ENCODE results near the gene RLIM.
"Not testable (repeated sequence)": the region's sequence is repeated elsewhere in the genome, so short reads cannot be mapped to it uniquely, and the experiment has no call there.

RLIM gene, protein sequence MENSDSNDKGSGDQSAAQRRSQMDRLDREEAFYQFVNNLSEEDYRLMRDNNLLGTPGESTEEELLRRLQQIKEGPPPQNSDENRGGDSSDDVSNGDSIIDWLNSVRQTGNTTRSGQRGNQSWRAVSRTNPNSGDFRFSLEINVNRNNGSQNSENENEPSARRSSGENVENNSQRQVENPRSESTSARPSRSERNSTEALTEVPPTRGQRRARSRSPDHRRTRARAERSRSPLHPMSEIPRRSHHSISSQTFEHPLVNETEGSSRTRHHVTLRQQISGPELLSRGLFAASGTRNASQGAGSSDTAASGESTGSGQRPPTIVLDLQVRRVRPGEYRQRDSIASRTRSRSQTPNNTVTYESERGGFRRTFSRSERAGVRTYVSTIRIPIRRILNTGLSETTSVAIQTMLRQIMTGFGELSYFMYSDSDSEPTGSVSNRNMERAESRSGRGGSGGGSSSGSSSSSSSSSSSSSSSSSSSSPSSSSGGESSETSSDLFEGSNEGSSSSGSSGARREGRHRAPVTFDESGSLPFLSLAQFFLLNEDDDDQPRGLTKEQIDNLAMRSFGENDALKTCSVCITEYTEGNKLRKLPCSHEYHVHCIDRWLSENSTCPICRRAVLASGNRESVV

DNA sequence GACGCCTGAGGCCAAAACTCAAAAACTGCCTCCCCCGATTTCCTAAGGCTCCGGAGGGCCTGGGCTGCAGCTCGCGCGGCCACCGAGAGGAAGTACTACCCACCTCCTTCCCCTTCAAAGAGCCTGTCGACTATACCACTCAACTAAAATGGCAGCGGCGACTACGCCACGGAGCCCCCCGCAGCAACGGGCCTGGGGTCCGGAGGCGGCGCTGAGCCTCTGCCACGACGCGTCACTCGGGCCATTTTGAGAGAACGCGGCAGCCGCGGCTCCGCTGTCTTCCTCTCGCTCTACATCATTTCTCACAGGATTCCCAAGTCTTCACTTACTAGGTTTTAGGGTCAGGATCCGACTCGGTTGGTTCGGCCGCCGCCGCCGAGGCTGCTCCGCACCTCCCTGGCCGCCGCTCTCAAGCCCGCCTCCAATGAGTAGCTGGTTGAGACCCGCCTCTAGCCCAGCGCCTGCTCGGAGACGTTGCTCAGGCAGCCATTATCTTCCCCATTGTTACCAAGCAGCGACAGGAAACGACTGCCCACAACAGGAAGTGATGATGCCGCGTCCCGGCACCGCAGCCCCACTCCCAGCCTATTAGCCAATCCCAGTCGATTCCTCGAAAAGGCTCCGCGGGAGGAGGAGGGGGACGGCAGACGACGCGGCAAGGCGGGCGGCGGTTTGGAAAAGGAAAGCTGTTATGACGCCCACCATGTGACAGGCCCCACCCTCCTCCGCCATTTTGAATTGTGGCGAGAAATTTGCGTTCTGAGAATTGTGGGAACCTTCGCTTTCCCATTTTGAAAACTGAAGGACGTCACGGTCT lies at the start of gene RLIM:
Gene RLIM (minus strand): TSS at position 532 of the 817 bp plus-strand sequence. CDS start 18,647 bp downstream, outside the sequence.
- DNase-seq, result peak; percentile 96

DNA sequence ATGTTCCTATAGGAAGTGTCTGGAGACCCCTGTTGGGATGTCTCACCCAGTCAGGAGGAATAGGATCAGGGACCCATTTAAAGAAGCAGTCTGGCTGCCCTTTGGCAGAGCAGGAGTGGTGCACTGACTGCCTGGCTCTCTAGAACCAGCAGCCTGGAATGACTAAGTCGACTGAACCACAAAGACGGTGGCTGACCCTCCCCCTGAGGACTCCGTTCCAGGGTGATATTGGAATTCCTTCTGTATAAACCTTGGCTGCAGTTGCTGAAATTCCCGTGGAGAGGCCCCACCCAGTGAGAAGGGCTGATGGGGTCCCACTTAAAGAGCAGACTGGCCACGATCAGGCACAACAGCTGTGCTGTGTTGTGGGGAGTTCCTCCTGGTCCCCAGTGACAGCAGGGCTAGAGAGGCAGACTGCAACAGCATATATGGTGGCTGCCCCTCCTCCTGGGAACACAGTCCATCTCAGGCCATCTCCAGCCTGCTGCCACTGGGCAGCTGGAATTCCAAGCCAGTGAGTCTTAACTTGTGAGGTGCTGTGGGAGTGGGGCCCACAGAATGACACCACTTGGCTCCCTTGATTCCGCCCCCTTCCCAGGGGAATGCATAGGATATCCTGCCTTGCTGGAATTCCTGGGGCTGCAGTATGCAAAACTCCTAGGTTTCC lies 41.8 kb upstream of the RLIM start:
- DNase-seq, result peak; percentile 2

DNA sequence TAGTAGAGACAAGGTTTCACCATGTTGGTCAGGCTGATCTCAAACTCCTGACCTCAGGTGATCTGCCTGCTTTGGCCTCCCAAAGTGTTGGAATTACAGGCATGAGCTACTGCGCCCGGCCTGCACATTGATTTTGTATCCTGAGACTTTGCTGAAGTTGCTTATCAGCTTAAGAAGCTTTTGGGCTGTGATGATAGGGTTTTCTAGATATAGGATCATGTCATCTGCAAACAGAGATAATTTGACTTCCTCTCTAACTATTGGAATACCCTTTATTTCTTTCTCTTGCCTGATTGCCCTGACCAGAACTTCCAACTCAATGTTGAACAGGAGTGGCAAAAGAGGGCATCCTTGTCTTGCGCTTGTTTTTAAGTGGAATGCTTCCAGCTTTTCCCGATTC lies 40.5 kb upstream of the RLIM start:
- not testable (repeated sequence) for DNase-seq

DNA sequence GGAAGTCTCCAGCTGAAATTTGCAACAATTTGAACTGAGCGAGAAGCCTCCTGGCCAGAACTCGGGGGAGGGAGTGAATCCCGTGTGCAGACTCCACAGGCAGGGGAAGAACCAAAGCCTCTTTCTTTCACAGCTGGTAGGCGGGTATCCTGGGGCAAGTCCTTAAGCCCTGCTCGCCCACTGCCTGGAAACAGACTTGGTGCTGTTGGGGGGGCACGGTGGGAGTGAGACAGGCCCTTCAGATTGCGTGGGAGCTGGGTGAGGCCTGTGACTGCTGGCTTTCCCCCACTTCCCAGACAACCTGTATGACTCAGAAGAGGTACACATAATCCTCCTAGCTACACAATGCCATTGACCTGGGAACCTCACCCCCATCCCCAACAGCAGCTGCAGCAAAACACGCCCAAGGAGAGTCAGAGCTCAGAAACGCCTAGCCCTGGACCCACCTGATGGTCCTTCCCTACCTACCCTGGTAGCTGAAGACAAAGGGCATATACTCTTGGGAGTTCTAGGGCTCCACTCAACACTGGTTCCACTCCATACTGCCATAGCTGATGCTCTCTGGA lies 22.4 kb upstream of the RLIM start:
- no peak for DNase-seq

DNA sequence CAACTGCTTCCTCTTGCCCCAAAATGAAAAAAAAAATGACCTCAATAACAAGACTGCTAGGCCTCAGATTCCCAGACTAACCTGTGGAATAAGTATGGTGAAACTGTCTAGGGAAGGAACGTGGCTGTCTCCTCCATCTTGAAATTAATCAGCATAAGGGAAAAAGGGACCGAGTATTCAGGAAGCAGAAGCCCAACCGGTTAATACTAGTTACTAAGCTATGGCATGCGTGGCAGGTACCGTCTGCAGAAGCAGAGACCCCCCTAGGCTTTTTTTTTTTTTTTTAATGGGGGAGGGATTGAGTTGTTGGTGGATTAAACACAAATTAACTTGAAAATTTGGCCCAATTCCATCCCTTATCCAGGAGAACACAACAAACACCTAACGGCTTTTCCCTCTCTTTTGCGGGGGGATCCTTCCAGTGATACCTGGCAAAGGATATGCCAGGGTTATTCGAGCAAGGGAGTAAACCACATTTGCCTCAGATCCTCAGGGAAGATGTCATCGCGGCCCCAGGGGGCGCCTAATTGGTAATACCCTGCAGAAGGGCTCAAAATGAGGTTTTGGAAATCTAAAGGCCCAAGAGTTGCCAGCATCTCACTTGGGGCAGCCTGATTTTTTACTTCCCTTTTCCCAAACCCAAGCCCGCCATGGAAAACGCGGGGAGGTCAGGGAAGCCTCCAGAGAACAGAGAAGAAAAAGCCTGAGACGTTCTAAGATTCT lies 893 bp downstream of the RLIM start:
- peak; percentile 38 for DNase-seq

DNA sequence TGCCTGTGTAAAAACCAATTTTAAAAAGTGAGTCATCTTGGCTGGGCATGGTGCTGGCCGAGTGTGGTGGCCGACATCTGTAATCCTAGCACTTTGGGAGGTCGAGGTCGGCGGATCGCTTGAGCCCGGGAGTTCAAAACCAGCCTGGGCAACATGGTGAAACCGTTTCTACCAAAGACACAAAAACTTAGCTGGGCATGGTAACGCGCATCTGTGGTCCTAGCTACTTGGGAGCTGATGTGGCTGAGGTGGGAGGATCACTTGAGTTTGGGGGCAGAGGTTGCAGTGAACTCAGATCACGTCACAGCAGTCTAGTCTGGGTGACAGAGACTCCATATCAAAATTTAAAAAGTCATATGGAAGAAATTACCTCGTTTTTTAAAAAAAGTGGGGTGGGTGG lies 7.6 kb downstream of the RLIM start:
- no peak for DNase-seq

DNA sequence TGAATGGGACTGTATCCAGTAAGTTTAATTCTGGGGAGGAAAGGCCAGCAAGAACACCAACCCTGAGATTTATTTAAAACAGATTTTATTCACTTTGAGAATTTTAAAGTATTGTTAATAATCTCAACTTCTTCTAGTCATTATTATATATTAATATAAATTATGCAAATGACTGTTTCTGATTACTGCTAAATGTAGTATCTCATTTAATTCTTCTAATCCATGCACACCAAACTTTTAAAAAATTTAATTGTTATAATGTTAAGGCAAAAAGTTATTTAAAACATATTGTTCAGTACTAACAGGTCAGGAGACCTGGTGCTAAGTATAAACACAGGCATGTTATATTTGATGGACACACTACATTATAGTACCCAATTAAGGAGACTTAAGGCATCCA lies 8.1 kb downstream of the RLIM start:
- DNase-seq, result no peak

DNA sequence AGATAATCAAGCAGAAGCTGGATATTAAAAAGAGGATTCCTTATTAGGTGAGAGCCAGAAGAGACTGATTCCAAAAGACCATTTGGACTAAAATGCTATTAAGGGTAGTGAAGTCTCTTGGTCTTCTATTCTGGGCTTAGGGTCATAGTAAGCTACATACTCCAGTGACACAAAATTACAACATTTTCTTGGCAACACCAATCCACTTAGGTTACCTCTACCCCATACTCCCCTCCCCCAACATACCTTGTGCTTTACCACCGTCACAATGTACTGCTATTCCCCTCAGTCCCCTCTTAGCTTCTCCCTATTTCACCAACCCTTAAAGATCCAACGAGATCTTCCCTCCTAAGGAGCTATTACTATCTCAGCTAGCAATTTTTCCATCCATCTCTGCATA lies 11.4 kb downstream of the RLIM start:
- DNase-seq, result no peak

DNA sequence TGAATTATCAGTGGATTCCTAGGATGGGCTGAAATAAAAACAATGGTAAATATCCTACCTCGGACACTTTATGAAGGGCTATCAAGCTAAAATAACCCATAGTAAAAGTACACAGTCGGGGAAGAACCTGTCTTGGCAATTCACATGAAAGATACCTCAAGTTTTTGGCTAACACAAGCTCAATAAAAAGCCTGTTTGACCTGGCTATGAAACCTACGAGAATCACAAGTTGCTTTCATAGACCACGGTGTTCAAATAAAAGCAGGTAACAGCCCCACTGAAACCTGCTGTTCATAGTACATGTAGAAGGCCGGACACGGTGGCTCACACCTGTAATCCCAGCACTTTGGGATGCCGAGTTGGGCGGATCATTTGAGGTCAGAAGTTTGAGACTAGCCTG lies 12.3 kb downstream of the RLIM start:
- no peak for DNase-seq

DNA sequence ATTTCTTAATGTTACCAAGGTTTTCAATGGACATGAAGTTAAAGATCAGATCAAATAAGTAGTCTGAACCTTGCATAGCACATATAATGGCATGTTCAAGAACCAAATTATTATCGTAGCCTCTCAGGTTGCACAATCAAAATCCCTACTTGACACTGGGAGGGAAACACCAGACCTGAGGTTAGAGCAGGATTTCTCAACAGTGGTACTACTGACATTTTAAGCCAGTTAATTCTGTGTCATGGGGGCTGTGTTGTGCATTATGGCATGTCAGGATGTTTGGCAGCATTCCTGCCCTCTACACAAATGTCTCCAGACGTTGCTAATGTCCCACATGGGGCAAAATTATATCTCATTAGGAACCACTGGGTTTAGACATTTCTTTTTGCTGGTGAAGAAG lies 20.8 kb downstream of the RLIM start:
- peak; percentile 1 for DNase-seq

DNA sequence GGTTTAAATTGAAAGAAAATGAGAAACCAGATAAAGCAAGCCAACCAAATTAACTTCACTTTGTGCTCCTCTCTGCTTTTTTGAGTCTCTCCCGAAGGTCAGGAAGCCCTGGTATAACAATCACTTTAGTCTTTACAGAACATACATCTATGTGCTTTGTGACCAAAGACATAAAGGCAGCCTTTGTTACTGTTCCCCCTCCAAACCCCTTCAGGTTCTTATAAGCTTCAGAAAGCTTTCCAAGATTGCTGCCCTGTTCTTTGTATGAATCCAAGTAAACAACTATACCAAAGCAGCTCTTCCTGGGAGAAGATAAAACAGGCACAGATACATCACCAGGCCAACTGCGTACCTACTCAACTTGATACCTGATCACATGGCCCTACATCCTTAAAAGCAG lies 28.7 kb downstream of the RLIM start:
- DNase-seq, result no peak

DNA sequence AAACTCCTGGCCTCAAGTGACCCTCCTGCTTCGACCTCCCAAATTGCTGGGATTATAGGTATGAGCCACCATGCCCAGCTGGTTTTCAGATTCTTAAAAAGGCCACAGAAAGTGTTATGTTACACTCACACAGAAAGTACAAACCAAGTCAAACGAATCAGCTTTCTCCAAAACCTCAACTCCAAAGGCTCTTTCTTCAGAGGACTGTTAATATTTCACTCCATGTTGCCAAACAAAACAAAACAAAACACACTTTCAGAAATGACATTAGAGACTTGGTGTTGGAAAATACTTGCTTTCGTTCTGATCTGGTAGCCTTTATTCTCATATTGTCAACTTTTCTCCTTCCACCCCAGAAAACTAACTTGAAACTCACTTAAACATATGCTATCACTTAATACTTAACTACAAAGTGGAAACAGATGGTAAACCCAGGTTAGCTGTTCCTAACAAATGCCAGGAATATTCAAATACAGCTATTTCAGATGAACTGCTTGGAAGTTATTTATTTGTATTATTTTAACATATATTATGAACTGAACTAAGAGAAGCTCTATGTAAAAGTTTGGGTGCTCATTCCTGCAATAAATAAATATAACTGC lies 34.7 kb downstream of the RLIM start:
- DNase-seq, result peak; percentile 17

DNA sequence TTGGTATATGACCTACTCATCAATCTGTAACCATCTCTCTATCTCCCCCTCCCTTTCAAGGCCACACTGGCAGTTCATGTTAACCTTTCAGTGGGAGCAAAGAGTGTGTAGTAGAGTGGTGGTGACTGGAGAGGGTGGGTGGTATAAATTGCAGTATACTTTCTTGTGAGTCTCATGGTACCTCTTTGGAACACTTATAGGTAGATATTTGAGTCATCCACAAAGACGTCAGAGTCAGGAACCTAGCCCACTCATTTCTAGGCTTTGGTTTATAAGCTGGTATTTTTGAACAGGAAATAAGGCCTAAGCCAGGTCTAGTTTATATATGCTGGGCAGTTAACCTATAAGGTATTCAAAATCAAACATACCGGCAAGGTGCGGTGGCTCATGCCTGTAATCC lies 36.3 kb downstream of the RLIM start:
- DNase-seq, result no peak

DNA sequence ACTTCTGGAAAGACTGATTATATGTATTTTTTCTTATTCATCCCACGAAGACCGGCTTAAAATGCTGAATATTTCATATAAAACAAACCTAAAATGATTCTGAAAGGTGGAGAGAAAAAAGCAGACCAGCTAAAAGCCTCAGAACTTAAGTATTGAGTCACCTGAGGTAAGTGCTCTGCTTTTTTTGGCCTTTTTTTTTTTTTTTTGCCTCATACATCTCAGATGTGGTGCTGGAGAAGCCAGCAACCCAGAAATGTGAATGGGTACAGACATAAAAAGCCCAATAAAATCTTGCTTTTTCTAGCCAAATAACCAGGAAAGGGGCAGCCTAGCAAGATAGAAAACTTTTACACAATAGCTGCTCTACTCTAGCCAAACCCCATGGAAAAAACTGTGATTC lies 57.0 kb downstream of the RLIM start:
- no peak for DNase-seq

DNA sequence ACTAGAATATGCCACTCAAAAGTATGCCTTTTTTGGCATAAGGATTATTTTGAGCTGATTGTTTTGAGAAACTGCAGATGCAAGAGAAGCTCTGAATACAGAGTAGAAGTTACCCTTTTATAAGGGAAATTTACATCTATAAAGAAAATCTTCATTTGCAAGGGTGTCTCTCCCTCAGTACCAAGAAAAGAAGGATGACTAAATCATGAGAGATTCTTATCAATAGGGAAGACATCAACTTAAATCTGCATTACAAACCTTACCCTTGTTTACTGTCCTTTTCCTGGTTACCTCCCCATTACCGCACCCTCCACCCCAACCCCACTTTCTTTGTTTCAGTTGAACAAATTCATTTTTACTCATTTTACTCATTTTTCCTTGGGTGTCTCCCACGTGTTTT lies 62.5 kb downstream of the RLIM start:
- no peak for DNase-seq

DNA sequence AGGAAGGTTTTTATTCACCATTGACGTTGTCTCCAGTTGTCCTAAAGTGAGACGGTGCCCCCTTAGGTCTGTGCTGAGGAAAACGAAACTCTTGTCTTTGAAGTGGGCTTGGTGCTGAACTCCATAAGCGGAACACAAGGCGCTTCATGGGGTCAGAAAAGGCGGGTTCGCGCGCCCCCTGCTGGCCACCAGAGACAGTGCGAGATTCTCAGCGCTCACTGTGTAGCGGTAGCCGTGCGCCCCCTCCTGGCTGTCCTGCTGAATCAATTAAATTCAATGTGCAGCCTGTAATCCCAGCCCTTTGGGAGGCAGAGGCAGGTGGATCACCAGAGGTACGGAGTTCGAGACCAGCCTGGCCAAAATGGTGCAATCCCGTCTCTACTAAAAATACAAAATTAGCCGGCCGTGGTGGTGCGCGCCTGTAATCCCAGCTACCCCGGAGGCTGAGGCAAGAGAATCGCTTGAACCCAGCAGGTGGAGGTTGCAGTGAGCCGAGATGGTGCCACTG lies 64.1 kb downstream of the RLIM start:
- peak; percentile 66 for DNase-seq

DNA sequence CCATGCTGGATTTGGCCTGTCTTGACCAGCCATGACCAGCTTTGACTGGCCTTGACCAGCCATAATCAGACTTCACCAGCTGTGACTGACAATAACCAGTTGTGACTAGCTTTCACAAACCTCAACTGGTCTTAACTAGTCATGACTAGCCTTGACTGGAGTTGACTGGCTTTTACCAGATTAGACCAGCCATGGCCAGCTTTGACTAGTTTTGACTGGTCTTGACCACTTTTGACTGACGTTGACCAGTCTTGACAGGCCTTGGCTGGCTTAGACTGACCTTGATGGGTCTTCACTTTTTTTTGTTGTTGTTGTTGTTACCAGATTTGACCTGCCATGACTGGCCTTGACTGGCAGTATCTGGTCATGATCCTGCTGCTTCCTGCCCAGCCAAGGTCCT lies 67.4 kb downstream of the RLIM start:
- no peak for DNase-seq

DNA sequence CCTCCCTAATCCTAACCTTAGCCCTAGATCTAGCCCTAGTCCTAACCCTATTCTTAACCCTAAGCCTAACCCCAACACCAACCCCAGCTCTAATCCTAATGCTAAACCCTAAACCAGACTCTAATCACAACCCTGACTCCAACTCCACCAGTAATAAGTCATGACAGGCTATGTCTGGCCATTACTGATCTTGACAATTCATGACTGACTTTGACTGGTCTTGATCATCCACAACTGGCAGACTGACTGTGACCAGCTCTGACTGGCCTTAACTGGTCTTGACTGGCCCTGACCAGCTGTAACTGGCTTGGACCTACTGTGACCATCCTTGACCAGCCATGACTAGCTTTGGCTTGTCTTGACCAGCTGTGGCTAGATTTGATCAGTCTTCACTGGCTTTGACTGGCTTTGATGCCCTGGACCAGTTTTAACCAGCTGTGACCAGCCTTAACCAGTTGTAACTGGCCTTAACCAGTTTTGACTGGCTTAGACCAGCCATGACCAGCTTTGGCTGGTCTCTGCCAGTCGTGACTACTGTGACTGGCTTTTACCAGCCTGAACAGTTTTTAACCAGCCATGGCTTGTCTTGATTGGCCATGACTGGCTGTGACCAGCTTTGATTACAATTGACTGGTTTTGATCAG lies 68.4 kb downstream of the RLIM start:
- DNase-seq, result no peak

DNA sequence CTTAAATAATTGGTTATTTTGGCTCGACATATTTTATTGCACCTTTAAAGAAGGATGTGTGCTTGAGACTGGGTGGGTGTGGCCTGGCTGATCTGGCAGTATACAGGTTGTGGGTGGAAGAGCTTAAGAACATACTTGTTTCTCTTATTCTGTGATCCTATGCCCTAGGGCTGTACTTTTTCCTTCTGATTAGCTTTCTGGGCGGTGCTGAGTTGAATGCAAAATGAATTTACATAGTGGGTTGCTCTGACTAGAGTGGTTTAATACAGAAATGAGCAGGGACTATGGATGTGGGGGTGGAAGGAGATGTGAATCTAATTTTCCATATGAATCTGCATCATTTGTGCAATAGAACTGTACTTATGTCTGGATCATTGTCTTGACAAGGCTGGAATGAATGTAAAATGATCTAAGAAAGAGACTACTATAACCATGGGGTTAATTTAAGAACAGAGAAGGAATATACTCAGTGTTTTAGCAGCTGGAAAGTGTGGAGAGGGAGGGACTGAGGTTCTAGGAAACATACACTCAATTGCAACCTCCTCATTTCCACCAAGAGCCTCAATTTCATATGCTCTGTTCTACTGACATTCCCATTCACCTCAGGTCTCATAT lies 73.7 kb downstream of the RLIM start:
- DNase-seq, result no peak

DNA sequence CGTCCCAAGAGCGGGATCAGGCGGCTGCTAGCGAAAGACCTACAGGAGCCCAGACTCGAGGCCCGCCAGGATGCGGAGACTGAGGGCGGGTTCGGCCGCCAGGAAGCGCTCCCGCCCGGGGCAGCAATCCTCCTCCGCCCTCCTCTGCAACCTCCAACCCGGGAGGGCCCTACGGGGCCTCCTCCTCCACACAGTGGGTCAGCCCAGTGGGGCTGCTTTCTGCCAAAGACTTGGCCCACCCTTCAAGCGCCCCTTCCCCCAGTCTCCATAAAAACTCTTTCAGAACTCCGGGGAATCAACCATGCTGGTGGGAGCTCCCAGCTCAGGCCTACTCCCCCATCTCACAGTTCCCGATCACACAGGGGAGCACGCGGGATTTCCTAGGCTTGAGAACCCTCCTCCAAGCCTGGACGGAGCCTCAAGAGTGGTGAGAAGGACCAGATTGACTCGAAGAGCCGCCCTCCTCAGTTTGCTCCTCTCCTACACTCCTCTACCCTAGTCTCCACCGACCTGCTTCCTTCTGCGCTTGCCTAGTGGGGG lies 77.5 kb downstream of the RLIM start:
- peak; percentile 34 for DNase-seq
